ENCODE data around the gene KRT14.
"Not testable (repeated sequence)": the region's sequence is repeated elsewhere in the genome, so short reads cannot be mapped to it uniquely, and the experiment has no call there.

GRCh38 chr17:41621435-41621817 is 34.7 kb upstream of the KRT14 start:
- TF ChIP-seq, protein P1, sequence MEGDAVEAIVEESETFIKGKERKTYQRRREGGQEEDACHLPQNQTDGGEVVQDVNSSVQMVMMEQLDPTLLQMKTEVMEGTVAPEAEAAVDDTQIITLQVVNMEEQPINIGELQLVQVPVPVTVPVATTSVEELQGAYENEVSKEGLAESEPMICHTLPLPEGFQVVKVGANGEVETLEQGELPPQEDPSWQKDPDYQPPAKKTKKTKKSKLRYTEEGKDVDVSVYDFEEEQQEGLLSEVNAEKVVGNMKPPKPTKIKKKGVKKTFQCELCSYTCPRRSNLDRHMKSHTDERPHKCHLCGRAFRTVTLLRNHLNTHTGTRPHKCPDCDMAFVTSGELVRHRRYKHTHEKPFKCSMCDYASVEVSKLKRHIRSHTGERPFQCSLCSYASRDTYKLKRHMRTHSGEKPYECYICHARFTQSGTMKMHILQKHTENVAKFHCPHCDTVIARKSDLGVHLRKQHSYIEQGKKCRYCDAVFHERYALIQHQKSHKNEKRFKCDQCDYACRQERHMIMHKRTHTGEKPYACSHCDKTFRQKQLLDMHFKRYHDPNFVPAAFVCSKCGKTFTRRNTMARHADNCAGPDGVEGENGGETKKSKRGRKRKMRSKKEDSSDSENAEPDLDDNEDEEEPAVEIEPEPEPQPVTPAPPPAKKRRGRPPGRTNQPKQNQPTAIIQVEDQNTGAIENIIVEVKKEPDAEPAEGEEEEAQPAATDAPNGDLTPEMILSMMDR (IDR thresholded peaks at IDR 0.05): not testable (repeated sequence)
- TF ChIP-seq POLR2A (IDR thresholded peaks at IDR 0.05): not testable (repeated sequence)

All from body of pancreas (tissue), 4 donors.